Measurements from ENCODE around the gene CHST15. TPM values are rescaled to one million over a fixed set of nuclear protein-coding genes. Genes with fewer than 3 reads are reported as not detected.

Gene CHST15
- total RNA-seq, 1 donor from 2014 or later = 27.0 TPM

- TF ChIP-seq POLR2AphosphoS5 (IDR thresholded peaks at IDR 0.05; ENCODE audit: insufficient read depth in 1 of 2, low read depth in 1 of 2) = no peak
- no peak for TF ChIP-seq POLR2A (IDR thresholded peaks at IDR 0.05)
- no peak for TF ChIP-seq CTCF (IDR thresholded peaks at IDR 0.05)
- Histone ChIP-seq H3K36me3 (no peaks in the 10 kb centered on the region), H3K27ac (no peak overlapping the region), H3K4me3 (no peak overlapping the region), H3K27me3 (no peaks in the 10 kb centered on the region), H3K4me1 (peaks cover 36% of the 10 kb centered on the region), H3K9me3 (no peaks in the 10 kb centered on the region)
- intact Hi-C loops (cut with DNase I) = no loop called here
- no peak for DNase-seq (ENCODE audit: extremely low spot score in 2 of 2)
Observed at GRCh38 chr10:124078028-124078427, 15.4 kb downstream of the CHST15 start.

GRCh38 chr10:124077208-124077993 is 16.0 kb downstream of the CHST15 start:
- Histone ChIP-seq H3K27ac (no peak overlapping the region), H3K4me3 (no peak overlapping the region), H3K4me1 (peaks cover 36% of the 10 kb centered on the region), H3K36me3 (no peaks in the 10 kb centered on the region), H3K27me3 (no peaks in the 10 kb centered on the region), H3K9me3 (no peaks in the 10 kb centered on the region)
- TF ChIP-seq CTCF (IDR thresholded peaks at IDR 0.05) (no peak), POLR2A (IDR thresholded peaks at IDR 0.05) (no peak), POLR2AphosphoS5 (IDR thresholded peaks at IDR 0.05; ENCODE audit: insufficient read depth in 1 of 2, low read depth in 1 of 2) (no peak)
- intact Hi-C loops (cut with DNase I) = no loop called here
- DNase-seq (ENCODE audit: extremely low spot score in 2 of 2) = no peak

GRCh38 chr10:124076148-124076733 is 17.2 kb downstream of the CHST15 start:
- Histone ChIP-seq H3K27me3 (no peaks in the 10 kb centered on the region), H3K4me3 (no peak overlapping the region), H3K4me1 (peaks cover 36% of the 10 kb centered on the region), H3K27ac (no peak overlapping the region), H3K9me3 (no peaks in the 10 kb centered on the region), H3K36me3 (no peaks in the 10 kb centered on the region)
- TF ChIP-seq CTCF (IDR thresholded peaks at IDR 0.05) (no peak), POLR2A (IDR thresholded peaks at IDR 0.05) (no peak)
- DNase-seq (ENCODE audit: extremely low spot score in 2 of 2) = no peak
- intact Hi-C loops (cut with DNase I) = no loop called here

- Histone ChIP-seq H3K27ac (no peak overlapping the region), H3K4me1 (peaks cover 33% of the 10 kb centered on the region), H3K27me3 (no peaks in the 10 kb centered on the region), H3K36me3 (no peaks in the 10 kb centered on the region), H3K9me3 (no peaks in the 10 kb centered on the region), H3K4me3 (no peak overlapping the region)
- TF ChIP-seq CTCF (IDR thresholded peaks at IDR 0.05) = no peak
- no peak for TF ChIP-seq POLR2AphosphoS5 (IDR thresholded peaks at IDR 0.05; ENCODE audit: insufficient read depth in 1 of 2, low read depth in 1 of 2)
- no peak for TF ChIP-seq POLR2A (IDR thresholded peaks at IDR 0.05)
- intact Hi-C loops (cut with DNase I) = no loop called here
- no peak for DNase-seq (ENCODE audit: extremely low spot score in 2 of 2)
Observed at GRCh38 chr10:124075231-124075955, 18.0 kb downstream of the CHST15 start.

Data from vagina (tissue), 2 donors.